B cell (primary cell): ENCODE measurements around the gene RNF26. TPM values are rescaled to one million over a fixed set of nuclear protein-coding genes. Genes with fewer than 3 reads are reported as not detected.
A peak's percentile ranks its signal among the peaks of the same experiment; 100 is the strongest.

ENCODE experiments used
- ATAC-seq: fragments of 200-7000 bp; cut with Tn5 transposase; one replicate; pipeline ENCODE4 v1.10.0; 2021; ENCODE audit warnings: low read depth, mild to moderate bottlenecking, moderate number of reproducible peaks, moderate library complexity
- CTCF ChIA-PET: fragments of 350-600 bp; sonication (Branson Sonifier 250); formaldehyde crosslinking; loops from one replicate; lab custom pipeline; 2021; ENCODE audit warnings: antibody characterized with exemption, inconsistent platforms; lab: Charles Lee
- POLR2A ChIA-PET: fragments of 350-600 bp; sonication (Branson Sonifier 250); formaldehyde crosslinking; loops from one replicate; lab custom pipeline; 2021; ENCODE audit warnings: antibody characterized with exemption; lab: Charles Lee
- DNase-seq: peaks from one replicate; pipeline ENCODE4 v3.0.0; 2013
- H2AFZ ChIP-seq: 2 replicates; pipeline ENCODE4 v1.6.1; 2012; ENCODE audit warnings: mild to moderate bottlenecking, low read depth, low read length; ENCODE audit not compliant: insufficient read depth, poor library complexity, severe bottlenecking
- H3K27ac ChIP-seq, 2 donors: 1 replicate in 1 of 2; 2 replicates in 1 of 2; pipeline ENCODE4 v1.5.1; 2012 to 2013; ENCODE audit warnings: low read length in 2 of 2, mild to moderate bottlenecking in 2 of 2, moderate library complexity in 1 of 2
- H3K27me3 ChIP-seq, 4 experiments: fragments of 200-600 bp in 1 of 4; sonication (generic) in 1 of 4; replicated peaks in 1 of 4; 1 replicate in 2 of 4; 2 replicates in 2 of 4; pipeline versions ENCODE4 v1.6.1 to v1.7.0; 2013 to 2016; ENCODE audit warnings: low read length in 3 of 4, mild to moderate bottlenecking in 2 of 4, mixed read lengths in 1 of 4, moderate library complexity in 1 of 4; ENCODE audit not compliant: insufficient read depth in 4 of 4, control insufficient read depth in 3 of 4; ENCODE audit errors: control extremely low read depth in 1 of 4
- H3K36me3 ChIP-seq, 2 experiments: replicated peaks in 1 of 2; 1 replicate in 1 of 2; 2 replicates in 1 of 2; pipeline versions ENCODE4 v1.6.1 to v1.7.1; 2013; ENCODE audit warnings: low read length in 1 of 2; ENCODE audit not compliant: insufficient read depth in 2 of 2, control insufficient read depth in 1 of 2; ENCODE audit errors: control extremely low read depth in 1 of 2, extremely low read depth in 1 of 2
- H3K4me1 ChIP-seq, 2 donors: fragments of 200-600 bp in 1 of 2; sonication (generic) in 1 of 2; 1 replicate in 1 of 2; 2 replicates in 1 of 2; pipeline versions ENCODE4 v1.5.1 to v1.6.1; 2013 to 2017; ENCODE audit warnings: low read length in 2 of 2; ENCODE audit not compliant: control insufficient read depth in 2 of 2, insufficient read depth in 2 of 2
- H3K4me2 ChIP-seq: replicated peaks from 2 replicates; pipeline ENCODE3; 2012; ENCODE audit warnings: mild to moderate bottlenecking, low read depth, low read length; ENCODE audit not compliant: poor library complexity, severe bottlenecking
- H3K4me3 ChIP-seq, 5 experiments: fragments of 200-600 bp in 1 of 5; sonication (generic) in 1 of 5; 1 replicate in 3 of 5; 2 replicates in 2 of 5; pipeline versions ENCODE4 v1.5.1 to v1.7.0; 2011 to 2016; ENCODE audit warnings: low read length in 4 of 5, mild to moderate bottlenecking in 4 of 5, low read depth in 2 of 5, control low read depth in 1 of 5, moderate library complexity in 1 of 5; ENCODE audit not compliant: insufficient read depth in 1 of 5; ENCODE audit errors: control extremely low read depth in 1 of 5, extremely low read depth in 1 of 5
- H3K79me2 ChIP-seq: fragments of 200-600 bp; sonication (generic); one replicate; pipeline ENCODE4 v1.6.0; 2016; ENCODE audit warnings: low read length; ENCODE audit not compliant: control insufficient read depth, insufficient read depth
- H3K9ac ChIP-seq: fragments of 200-600 bp; sonication (generic); 2 replicates; pipeline ENCODE4 v1.6.1; 2017; ENCODE audit warnings: mild to moderate bottlenecking, low read length, moderate library complexity
- H3K9me3 ChIP-seq, 3 donors: one replicate each; pipeline versions ENCODE4 v1.6.1 to v1.7.1; 2013; ENCODE audit warnings: low read length in 2 of 3; ENCODE audit not compliant: control insufficient read depth in 2 of 3, insufficient read depth in 1 of 3; ENCODE audit errors: control extremely low read depth in 1 of 3
- H4K20me1 ChIP-seq: 2 replicates; pipeline ENCODE4 v1.6.0; 2012; ENCODE audit warnings: mild to moderate bottlenecking, low read length; ENCODE audit not compliant: insufficient read depth, control insufficient read depth, poor library complexity, severe bottlenecking
- H3K27ac Mint-ChIP-seq: one replicate; pipeline ENCODE4 v1.8.0; 2021; ENCODE audit warnings: mixed read lengths
- H3K27me3 Mint-ChIP-seq: one replicate; pipeline ENCODE4 v1.8.0; 2021; ENCODE audit warnings: mixed read lengths
- H3K4me1 Mint-ChIP-seq: one replicate; pipeline ENCODE4 v1.8.0; 2021; ENCODE audit warnings: mixed read lengths
- H3K4me3 Mint-ChIP-seq: one replicate; pipeline ENCODE4 v1.8.0; 2021; ENCODE audit warnings: mixed read lengths
- H3K9me3 Mint-ChIP-seq: one replicate; pipeline ENCODE4 v1.8.0; 2022; ENCODE audit warnings: mixed read lengths; ENCODE audit not compliant: insufficient read depth
- CTCF ChIP-seq: fragments of 200-600 bp; IDR thresholded peaks from one replicate; pipeline ENCODE4 v1.8.0; 2022; ENCODE audit warnings: antibody characterized with exemption, mild to moderate bottlenecking
- EZH2 ChIP-seq: IDR thresholded peaks from 2 replicates; pipeline ENCODE4 v1.6.1; 2012; ENCODE audit warnings: borderline replicate concordance, low read depth, mild to moderate bottlenecking, moderate library complexity, low read length; ENCODE audit not compliant: insufficient read depth, poor library complexity, severe bottlenecking
- WGBS: methylation state at CpG from one replicate; pipeline ENCODE4 v1.1.5; 2013; ENCODE audit warnings: missing lambda C conversion rate; ENCODE audit not compliant: insufficient coverage; 5-methylcytosine and 5-hydroxymethylcytosine counted together
- intact Hi-C: fragments of 100-400 bp; cut with micrococcal nuclease; formaldehyde crosslinking; loops from one replicate; pipeline ENCODE4 v1.10.0; 2022
- polyA plus RNA-seq: library from polyadenylated mRNA; depleted of rRNA; stranded (reverse); fragments of >200 nt; gene quantifications from 2 replicates; pipeline ENCODE4 v1.2.3, GENCODE V29; 2012
- total RNA-seq, 2 donors: library from RNA; stranded (reverse); fragments of 120-200 nt in 1 of 2; gene quantifications; 1 replicate in 1 of 2; 2 replicates in 1 of 2; pipeline versions ENCODE4 v1.2.3 to v1.2.4, GENCODE V29; 2013 to 2022

The RNF26 gene
- total and polyA plus RNA-seq, 2 donors (not counting 1 experiment from before 2014, with no cell fraction given) = 15.5 to 21.8 TPM

- Histone ChIP-seq H3K36me3 (no peaks in the 10 kb centered on the region), H3K27ac (no peak overlapping the region), H3K79me2 (no peaks in the 10 kb centered on the region), H3K4me2 (peak overlapping the region; percentile 24), H4K20me1 (no peaks in the 10 kb centered on the region), H3K27me3 (peaks cover 0 to 59% (median 22%) of the 10 kb centered on the region in 4 experiments), H2AFZ (no peak overlapping the region), H3K4me1 (peaks cover 35 to 54% of the 10 kb centered on the region in 2 donors), H3K9me3 (peaks cover 0 to 9% (median 0%) of the 10 kb centered on the region in 3 donors), H3K4me3 (no peak overlapping the region), H3K9ac (no peak overlapping the region)
- DNase-seq = peak; percentile 59
- H3K4me3 Mint-ChIP-seq = peak overlapping the region; percentile 58
- 82% methylated on average over 19 of the region's 22 CpGs for WGBS
- H3K9me3 Mint-ChIP-seq = no peaks in the 10 kb centered on the region
- H3K4me1 Mint-ChIP-seq = peaks cover 40% of the 10 kb centered on the region
- peak; percentile 11 for ATAC-seq
- intact Hi-C loops = no loop called here
- CTCF ChIA-PET = interaction anchor here (1.2 to 3.5 kb wide), 2 partner anchors 7 to 112 kb away, joined by 3 to 16 read pairs; partner anchors contain the start of gene CBL
- POLR2A ChIA-PET = no interaction called here
- TF ChIP-seq CTCF = no peak
- no peak for TF ChIP-seq EZH2
- H3K27ac Mint-ChIP-seq = peak overlapping the region; percentile 22
- peaks cover 13% of the 10 kb centered on the region for H3K27me3 Mint-ChIP-seq
These were observed 15.8 kb upstream of the RNF26 start for GRCh38 chr11:119318240-119319135.
